HepG2 (cell line): ENCODE results near the gene TMTC4. TPM values are rescaled to one million over a fixed set of nuclear protein-coding genes. Genes with fewer than 3 reads are reported as not detected.
A peak's percentile ranks its signal among the peaks of the same experiment; 100 is the strongest.

Source experiments
- ATAC-seq: fragments of 200-7000 bp; cut with Tn5 transposase; 3 replicates; pipeline ENCODE4 v1.9.1; 2020; ENCODE audit warnings: mild to moderate bottlenecking, moderate library complexity
- Bru-seq: library from RNA; stranded (reverse); fragments of 400-500 nt; gene quantifications from one replicate; lab custom pipeline; 2021; lab: Mats Ljungman, UMichigan
- BruChase-seq, 2 experiments: library from RNA; stranded (reverse); fragments of 400-500 nt; gene quantifications; one replicate each; lab custom pipeline; 2021; lab: Mats Ljungman, UMichigan
- BruUV-seq: library from RNA; stranded (reverse); fragments of 400-500 nt; replicated peaks from 2 replicates; lab custom pipeline; 2021; lab: Mats Ljungman, UMichigan
- CTCF ChIA-PET: fragments of 300-600 bp; formaldehyde crosslinking; extraction: SDS; loops from one replicate; lab custom pipeline; 2021; ENCODE audit warnings: low total read pairs, inconsistent platforms, low intra/inter-chr PET ratio; lab: Yijun Ruan, JAX
- POLR2A ChIA-PET: fragments of 350-600 bp; sonication (Branson Sonifier 250); formaldehyde crosslinking; loops from one replicate; lab custom pipeline; 2020; ENCODE audit warnings: antibody characterized with exemption, inconsistent platforms; lab: Yijun Ruan, JAX
- DNase-seq: peaks from one replicate; pipeline ENCODE4 v3.0.0-alpha.2; 2015; ENCODE audit warnings: low spot score
- FAIRE-seq: peaks from 3 replicates; lab custom pipeline; 2011; peaks lifted over from hg19 to GRCh38; lab: Jason Lieb, UNC
- H2AFZ ChIP-seq: one replicate; pipeline ENCODE4 v1.6.1; 2011; ENCODE audit warnings: low read length, inconsistent platforms
- H3K27ac ChIP-seq: fragments of 300-600 bp; 3 replicates; pipeline ENCODE4 v1.8.0; 2011; ENCODE audit warnings: mixed run types, mild to moderate bottlenecking, mixed read lengths, low read length, inconsistent platforms; ENCODE audit not compliant: insufficient read depth; ENCODE audit errors: extremely low read length
- H3K27me3 ChIP-seq, 2 experiments: fragments of 200-600 bp in 1 of 2; 2 replicates in 1 of 2; 3 replicates in 1 of 2; pipeline versions ENCODE4 v1.6.0 to v1.8.0; 2011; ENCODE audit warnings: low read length in 2 of 2, mild to moderate bottlenecking in 2 of 2, moderate library complexity in 2 of 2, inconsistent platforms in 1 of 2; ENCODE audit not compliant: insufficient read depth in 2 of 2, control insufficient read depth in 1 of 2
- H3K36me3 ChIP-seq, 2 experiments: fragments of 200-600 bp in 1 of 2; replicated peaks in 1 of 2; 2 replicates in 1 of 2; 3 replicates in 1 of 2; pipeline versions ENCODE4 v1.5.1 to v1.8.0; 2011; ENCODE audit warnings: low read length in 2 of 2, inconsistent platforms in 1 of 2; ENCODE audit not compliant: insufficient read depth in 2 of 2, control insufficient read depth in 1 of 2
- H3K4me1 ChIP-seq: 2 replicates; pipeline ENCODE4 v1.5.1; 2012; ENCODE audit warnings: low read length, inconsistent platforms; ENCODE audit not compliant: insufficient read depth
- H3K4me2 ChIP-seq: 2 replicates; pipeline ENCODE4 v1.6.0; 2011; ENCODE audit warnings: low read depth, low read length, inconsistent platforms
- H3K4me3 ChIP-seq, 3 experiments: fragments of 200-600 bp in 1 of 3; sonication (generic), shearing (Covaris generic) in 1 of 3; replicated peaks in 1 of 3; 2 replicates each; pipeline ENCODE4 v1.5.1; 2011 to 2016; ENCODE audit warnings: low read length in 3 of 3, inconsistent platforms in 2 of 3, low read depth in 2 of 3, mild to moderate bottlenecking in 2 of 3, control low read depth in 1 of 3, mixed read lengths in 1 of 3; ENCODE audit not compliant: insufficient read depth in 1 of 3
- H3K79me2 ChIP-seq: one replicate; pipeline ENCODE4 v1.6.1; 2011; ENCODE audit warnings: low read length, inconsistent platforms; ENCODE audit not compliant: insufficient read depth
- H3K9ac ChIP-seq: 2 replicates; pipeline ENCODE4 v1.6.0; 2011; ENCODE audit warnings: mild to moderate bottlenecking, low read depth, low read length, inconsistent platforms; ENCODE audit not compliant: insufficient read depth
- H3K9me3 ChIP-seq: 2 replicates; pipeline ENCODE4 v1.5.1; 2012; ENCODE audit warnings: mild to moderate bottlenecking, low read length
- H4K20me1 ChIP-seq: 2 replicates; pipeline ENCODE4 v1.6.0; 2011; ENCODE audit warnings: inconsistent platforms, mild to moderate bottlenecking, low read length, moderate library complexity; ENCODE audit not compliant: insufficient read depth
- CREM ChIP-seq, 2 experiments: sonication (generic) in 1 of 2; formaldehyde crosslinking in 1 of 2; IDR thresholded peaks; 2 replicates each; pipeline versions ENCODE4 v1.4.0 to v1.6.1; 2016 to 2020; ENCODE audit warnings: antibody characterized with exemption in 1 of 2, mild to moderate bottlenecking in 1 of 2, missing genetic modification reagents in 1 of 2
- ETV5 ChIP-seq: IDR thresholded peaks from 2 replicates; pipeline ENCODE4 v1.6.1; 2018; ENCODE audit warnings: missing biosample characterization, missing genetic modification reagents, inconsistent platforms, borderline replicate concordance
- HNF4G ChIP-seq, 2 experiments: sonication (generic) in 1 of 2; formaldehyde crosslinking in 1 of 2; IDR thresholded peaks; 2 replicates each; pipeline versions ENCODE4 v1.4.0 to v1.6.1; 2011 to 2020; ENCODE audit warnings: borderline replicate concordance in 2 of 2, low read depth in 2 of 2, mild to moderate bottlenecking in 2 of 2, low read length in 1 of 2, missing genetic modification reagents in 1 of 2, moderate library complexity in 1 of 2
- KLF11 ChIP-seq: IDR thresholded peaks from 2 replicates; pipeline ENCODE4 v1.6.1; 2016; ENCODE audit warnings: missing compliant biosample characterization
- PLRG1 ChIP-seq: fragments of 450-650 bp; conservative IDR thresholded peaks from 2 replicates; pipeline ENCODE4 v1.6.1; 2016
- POLR2A ChIP-seq, 2 experiments: IDR thresholded peaks; 2 replicates each; pipeline ENCODE4 v1.6.1; 2011; ENCODE audit warnings: low read depth in 2 of 2, low read length in 2 of 2, mild to moderate bottlenecking in 1 of 2, moderate library complexity in 1 of 2; ENCODE audit not compliant: insufficient read depth in 1 of 2
- RAD21 ChIP-seq: fragments of 450-650 bp; formaldehyde crosslinking; IDR thresholded peaks from 2 replicates; pipeline ENCODE4 v1.5.0; 2020; ENCODE audit warnings: mild to moderate bottlenecking
- ZFY ChIP-seq: sonication (generic); formaldehyde crosslinking; IDR thresholded peaks from 2 replicates; pipeline ENCODE4 v1.4.0; 2020; ENCODE audit warnings: missing genetic modification reagents
- ZNF441 ChIP-seq: sonication (generic); formaldehyde crosslinking; IDR thresholded peaks from 2 replicates; pipeline ENCODE4 v1.7.0; 2021; ENCODE audit warnings: missing genetic modification reagents, borderline replicate concordance
- ZNF563 ChIP-seq: sonication (generic); formaldehyde crosslinking; IDR thresholded peaks from 2 replicates; pipeline ENCODE4 v1.8.0; 2022; ENCODE audit warnings: mild to moderate bottlenecking, moderate library complexity, missing genetic modification reagents
- ZNF607 ChIP-seq: sonication (generic); formaldehyde crosslinking; IDR thresholded peaks from 2 replicates; pipeline ENCODE4 v1.5.1; 2020; ENCODE audit warnings: missing genetic modification reagents, mild to moderate bottlenecking, borderline replicate concordance
- ZSCAN25 ChIP-seq: sonication (generic); formaldehyde crosslinking; IDR thresholded peaks from 2 replicates; pipeline ENCODE4 v1.8.0; 2022; ENCODE audit warnings: mild to moderate bottlenecking, missing genetic modification reagents
- WGBS: methylation state at CpG from one replicate; pipeline ENCODE4 v1.1.6; 2017; ENCODE audit warnings: low lambda C conversion rate; 5-methylcytosine and 5-hydroxymethylcytosine counted together
- in situ Hi-C: cut with HindIII; loops from 2 replicates; pipeline ENCODE4 v1.10.0; 2017; ENCODE audit warnings: low pct_unique_long_range_greater_than_20kb; ENCODE audit not compliant: extremely low pct_ligation_motif_present
- intact Hi-C: fragments of 100-400 bp; cut with micrococcal nuclease; formaldehyde crosslinking; loops from one replicate; pipeline ENCODE4 v1.10.0; 2022; ENCODE audit not compliant: unreplicated experiment
- long read RNA-seq, 2 experiments: library from RNA in 1 of 2; library from polyadenylated mRNA in 1 of 2; stranded (forward) in 1 of 2; unstranded in 1 of 2; transcript quantifications; one replicate each; pipeline ENCODE4 v2.0.0, GENCODE V29; 2019 to 2022
- polyA minus RNA-seq, 3 experiments: library from RNA; depleted of rRNA, polyadenylated mRNA; stranded (reverse); fragments of >200 nt; gene quantifications; 2 replicates each; pipeline ENCODE4 v1.2.3, GENCODE V29; 2011; ENCODE audit warnings: low replicate concordance in 1 of 3
- polyA plus RNA-seq, 8 experiments: library from polyadenylated mRNA; depleted of rRNA in 3 of 8; stranded (reverse) in 7 of 8; unstranded in 1 of 8; fragments of >200 nt; fragmentation: Illumina TruSeq in 4 of 8; extraction: Trizol in 4 of 8; gene quantifications; 2 replicates each; pipeline versions ENCODE4 v1.2.1 to v1.2.3, GENCODE V29; 2011 to 2016; ENCODE audit warnings: low read depth in 4 of 8, missing spikeins in 1 of 8, mixed read lengths in 1 of 8; ENCODE audit not compliant: insufficient read depth in 1 of 8
- total RNA-seq, 5 experiments: library from RNA; depleted of rRNA; stranded (reverse); fragments of >200 nt; fragmentation: Illumina TruSeq; extraction: Trizol; gene quantifications; 2 replicates each; pipeline ENCODE4 v1.2.3, GENCODE V29; 2016; ENCODE audit warnings: low read depth in 1 of 5
- TF ChIP-seq, protein P1 (sequence below): sonication (generic); formaldehyde crosslinking; IDR thresholded peaks from 2 replicates; pipeline ENCODE4 v1.5.0; 2020; ENCODE audit warnings: mild to moderate bottlenecking, missing genetic modification reagents
- TF ChIP-seq, protein P2 (sequence below): sonication (generic); formaldehyde crosslinking; IDR thresholded peaks from 2 replicates; pipeline ENCODE4 v1.4.0; 2020; ENCODE audit warnings: mild to moderate bottlenecking, missing genetic modification reagents

TMTC4 gene, protein sequence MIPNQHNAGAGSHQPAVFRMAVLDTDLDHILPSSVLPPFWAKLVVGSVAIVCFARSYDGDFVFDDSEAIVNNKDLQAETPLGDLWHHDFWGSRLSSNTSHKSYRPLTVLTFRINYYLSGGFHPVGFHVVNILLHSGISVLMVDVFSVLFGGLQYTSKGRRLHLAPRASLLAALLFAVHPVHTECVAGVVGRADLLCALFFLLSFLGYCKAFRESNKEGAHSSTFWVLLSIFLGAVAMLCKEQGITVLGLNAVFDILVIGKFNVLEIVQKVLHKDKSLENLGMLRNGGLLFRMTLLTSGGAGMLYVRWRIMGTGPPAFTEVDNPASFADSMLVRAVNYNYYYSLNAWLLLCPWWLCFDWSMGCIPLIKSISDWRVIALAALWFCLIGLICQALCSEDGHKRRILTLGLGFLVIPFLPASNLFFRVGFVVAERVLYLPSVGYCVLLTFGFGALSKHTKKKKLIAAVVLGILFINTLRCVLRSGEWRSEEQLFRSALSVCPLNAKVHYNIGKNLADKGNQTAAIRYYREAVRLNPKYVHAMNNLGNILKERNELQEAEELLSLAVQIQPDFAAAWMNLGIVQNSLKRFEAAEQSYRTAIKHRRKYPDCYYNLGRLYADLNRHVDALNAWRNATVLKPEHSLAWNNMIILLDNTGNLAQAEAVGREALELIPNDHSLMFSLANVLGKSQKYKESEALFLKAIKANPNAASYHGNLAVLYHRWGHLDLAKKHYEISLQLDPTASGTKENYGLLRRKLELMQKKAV
- total RNA-seq (2016; rRNA removed; fragmentation: Illumina TruSeq; extraction: Trizol) (16.2 and 22.6 TPM in 2 replicates), polyA plus RNA-seq (2011; rRNA removed) (14.4 and 16.0 TPM in 2 replicates), polyA minus RNA-seq (2011; rRNA and poly(A)+ RNA removed; ENCODE audit: low replicate concordance) (21.4 and 23.9 TPM in 2 replicates), Bru-seq, nascent RNA (percentile 70 among the genes with signal in this experiment), BruChase-seq, experiment 1, labeled RNA remaining after a 6-hour chase (percentile 66 among the genes with signal in this experiment), BruChase-seq, experiment 2, labeled RNA remaining after a 2-hour chase (percentile 64 among the genes with signal in this experiment)
- total RNA-seq (2016; cell fraction: cytosol; rRNA removed; fragmentation: Illumina TruSeq; extraction: Trizol; ENCODE audit: low read depth) = 8.7 and 10.1 TPM in 2 replicates
- total RNA-seq (2016; cell fraction: insoluble cytoplasmic fraction; rRNA removed; fragmentation: Illumina TruSeq; extraction: Trizol) = 16.0 and 25.1 TPM in 2 replicates
- total RNA-seq (2016; cell fraction: membrane; rRNA removed; fragmentation: Illumina TruSeq; extraction: Trizol) = 20.3 and 21.0 TPM in 2 replicates
- 30.2 and 35.0 TPM in 2 replicates for total RNA-seq (2016; cell fraction: nucleus; rRNA removed; fragmentation: Illumina TruSeq; extraction: Trizol)
- 13.7 and 14.9 TPM in 2 replicates for polyA plus RNA-seq (2011; cell fraction: cytosol; rRNA removed)
- 35.7 and 38.1 TPM in 2 replicates for polyA plus RNA-seq (2011; cell fraction: nucleus; rRNA removed)
- 14.3 and 16.3 TPM in 2 replicates for polyA plus RNA-seq (2012)
- polyA plus RNA-seq (2016; cell fraction: cytosol; fragmentation: Illumina TruSeq; extraction: Trizol; ENCODE audit: low read depth) = 6.3 and 7.8 TPM in 2 replicates
- polyA plus RNA-seq (2016; cell fraction: insoluble cytoplasmic fraction; fragmentation: Illumina TruSeq; extraction: Trizol; ENCODE audit: low read depth) = 11.4 and 13.2 TPM in 2 replicates
- 12.5 and 12.8 TPM in 2 replicates for polyA plus RNA-seq (2016; cell fraction: membrane; fragmentation: Illumina TruSeq; extraction: Trizol; ENCODE audit: low read depth)
- polyA plus RNA-seq (2016; cell fraction: nucleus; fragmentation: Illumina TruSeq; extraction: Trizol; ENCODE audit: insufficient read depth, low read depth) = 30.9 and 32.8 TPM in 2 replicates
- 13.1 and 14.7 TPM in 2 replicates for polyA minus RNA-seq (2011; cell fraction: cytosol; rRNA and poly(A)+ RNA removed)
- 33.5 and 38.2 TPM in 2 replicates for polyA minus RNA-seq (2011; cell fraction: nucleus; rRNA and poly(A)+ RNA removed)
- long read RNA-seq, experiment 1, partial matches to known transcripts = 1 of 7 reads
- long read RNA-seq, experiment 1, other reads (novel, unspliced or antisense) = 2 of 7 reads
- long read RNA-seq, experiment 2, partial matches to known transcripts = 3 of 30 reads
- long read RNA-seq, experiment 2, other reads (novel, unspliced or antisense) = 25 of 30 reads

DNA sequence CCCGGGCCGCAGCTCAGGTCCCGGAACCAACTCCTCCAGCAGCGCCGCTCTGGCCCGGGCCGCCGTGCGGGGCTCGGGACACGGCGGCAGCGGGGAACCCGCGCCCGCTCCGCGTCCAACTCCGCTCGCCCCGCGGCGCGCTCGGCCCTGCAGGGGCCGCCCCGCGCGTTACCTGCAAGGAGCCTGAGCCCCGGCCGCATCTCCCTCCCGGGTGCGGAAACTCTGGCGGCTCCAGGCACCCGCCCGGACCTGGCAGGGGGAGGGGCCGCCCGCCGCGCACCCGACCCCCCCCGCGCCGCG is at the start of gene TMTC4:
Gene TMTC4, minus strand, starts transcription at position 224 of the 300 bp plus-strand sequence. CDS start 4,433 bp downstream, outside the sequence.
- ATAC-seq (peak; percentile 64), DNase-seq (no peak), FAIRE-seq (no peak)
- Histone ChIP-seq H3K9me3 (no peaks in the 10 kb centered on the region), H3K4me2 (peak within 1 kb of the TSS; percentile 95), H3K36me3 (peaks cover 0 to 7% of the 10 kb centered on the region in 2 experiments; a peak in 3 of 5 replicates), H4K20me1 (peaks cover 10% of the 10 kb centered on the region), H2AFZ (no peak within 1 kb of the TSS), H3K27me3 (0 out of 5 replicates have a peak, but pooled peaks cover 0 to 2% of the 10 kb centered on the region in 2 experiments), H3K27ac (peak within 1 kb of the TSS; percentile 71), H3K9ac (peak within 1 kb of the TSS; percentile 76), H3K4me1 (peaks cover 34% of the 10 kb centered on the region), H3K79me2 (peaks cover 12% of the 10 kb centered on the region), H3K4me3 (peak within 1 kb of the TSS; percentile 62 to 80 (median 78))
- 0% methylated on average over 2 of the region's 45 CpGs for WGBS
- intact Hi-C loops (loop anchor here (1.0 kb wide), 1 partner anchor 60 kb away; no protein-coding TSS in a partner anchor), in situ Hi-C loops (no loop called here)
- ChIA-PET CTCF (no interaction called here), POLR2A (interaction anchor here (1.0 to 1.3 kb wide), 5 partner anchors 12 to 1068 kb away, joined by 3 to 7 read pairs (median 5); partner anchors contain the start of gene CLYBL)
- no TSS peak for BruUV-seq
- 0 out of 4 replicates have a peak, but pooled peaks of 1 of the 2 experiments have one; percentile 8 for TF ChIP-seq POLR2A (IDR thresholded peaks at IDR 0.05; ENCODE audit: insufficient read depth in 1 of 2, low read depth in 2 of 2, low read length in 2 of 2)
- TF ChIP-seq KLF11 (CRISPR knock-in tag) = no peak
- TF ChIP-seq ETV5 (CRISPR knock-in tag) = no peak
- TF ChIP-seq RAD21 (CRISPR knock-in tag) = peak; percentile 30
- no peak for TF ChIP-seq ZSCAN25
- no peak for TF ChIP-seq CREM (IDR thresholded peaks at IDR 0.05)
- no peak for TF ChIP-seq CREM (CRISPR knock-in tag; IDR thresholded peaks at IDR 0.05)
- TF ChIP-seq ZNF607 (CRISPR knock-in tag) = no peak
- TF ChIP-seq ZNF563 (CRISPR knock-in tag) = peak; percentile 58; the same call in 1 of the 2 replicates
- 0 out of 2 replicates have a peak, but pooled peaks have one; percentile 5 for TF ChIP-seq ZNF441 (CRISPR knock-in tag)
- TF ChIP-seq, protein P1, sequence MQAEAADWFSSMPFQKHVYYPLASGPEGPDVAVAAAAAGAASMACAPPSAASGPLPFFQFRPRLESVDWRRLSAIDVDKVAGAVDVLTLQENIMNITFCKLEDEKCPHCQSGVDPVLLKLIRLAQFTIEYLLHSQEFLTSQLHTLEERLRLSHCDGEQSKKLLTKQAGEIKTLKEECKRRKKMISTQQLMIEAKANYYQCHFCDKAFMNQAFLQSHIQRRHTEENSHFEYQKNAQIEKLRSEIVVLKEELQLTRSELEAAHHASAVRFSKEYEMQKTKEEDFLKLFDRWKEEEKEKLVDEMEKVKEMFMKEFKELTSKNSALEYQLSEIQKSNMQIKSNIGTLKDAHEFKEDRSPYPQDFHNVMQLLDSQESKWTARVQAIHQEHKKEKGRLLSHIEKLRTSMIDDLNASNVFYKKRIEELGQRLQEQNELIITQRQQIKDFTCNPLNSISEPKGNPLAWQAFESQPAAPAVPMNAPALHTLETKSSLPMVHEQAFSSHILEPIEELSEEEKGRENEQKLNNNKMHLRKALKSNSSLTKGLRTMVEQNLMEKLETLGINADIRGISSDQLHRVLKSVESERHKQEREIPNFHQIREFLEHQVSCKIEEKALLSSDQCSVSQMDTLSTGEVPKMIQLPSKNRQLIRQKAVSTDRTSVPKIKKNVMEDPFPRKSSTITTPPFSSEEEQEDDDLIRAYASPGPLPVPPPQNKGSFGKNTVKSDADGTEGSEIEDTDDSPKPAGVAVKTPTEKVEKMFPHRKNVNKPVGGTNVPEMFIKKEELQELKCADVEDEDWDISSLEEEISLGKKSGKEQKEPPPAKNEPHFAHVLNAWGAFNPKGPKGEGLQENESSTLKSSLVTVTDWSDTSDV = no peak
- TF ChIP-seq ZFY = peak; percentile 80
- 0 out of 2 replicates have a peak, but pooled peaks have one; percentile 5 for TF ChIP-seq HNF4G (IDR thresholded peaks at IDR 0.05; ENCODE audit: borderline replicate concordance, low read depth, low read length)
- no peak for TF ChIP-seq HNF4G (CRISPR knock-in tag; IDR thresholded peaks at IDR 0.05; ENCODE audit: borderline replicate concordance, low read depth)
- no peak for TF ChIP-seq PLRG1
- TF ChIP-seq, protein P2, sequence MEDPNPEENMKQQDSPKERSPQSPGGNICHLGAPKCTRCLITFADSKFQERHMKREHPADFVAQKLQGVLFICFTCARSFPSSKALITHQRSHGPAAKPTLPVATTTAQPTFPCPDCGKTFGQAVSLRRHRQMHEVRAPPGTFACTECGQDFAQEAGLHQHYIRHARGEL (CRISPR knock-in tag) = no peak
